Islet of Langerhans (tissue), 1 donor: ENCODE measurements around the gene FGFR4.

Experiments used
- FAIRE-seq: peaks from one replicate; lab custom pipeline; 2011; peaks lifted over from hg19 to GRCh38; lab: Jason Lieb, UNC

FGFR4 gene

DNA sequence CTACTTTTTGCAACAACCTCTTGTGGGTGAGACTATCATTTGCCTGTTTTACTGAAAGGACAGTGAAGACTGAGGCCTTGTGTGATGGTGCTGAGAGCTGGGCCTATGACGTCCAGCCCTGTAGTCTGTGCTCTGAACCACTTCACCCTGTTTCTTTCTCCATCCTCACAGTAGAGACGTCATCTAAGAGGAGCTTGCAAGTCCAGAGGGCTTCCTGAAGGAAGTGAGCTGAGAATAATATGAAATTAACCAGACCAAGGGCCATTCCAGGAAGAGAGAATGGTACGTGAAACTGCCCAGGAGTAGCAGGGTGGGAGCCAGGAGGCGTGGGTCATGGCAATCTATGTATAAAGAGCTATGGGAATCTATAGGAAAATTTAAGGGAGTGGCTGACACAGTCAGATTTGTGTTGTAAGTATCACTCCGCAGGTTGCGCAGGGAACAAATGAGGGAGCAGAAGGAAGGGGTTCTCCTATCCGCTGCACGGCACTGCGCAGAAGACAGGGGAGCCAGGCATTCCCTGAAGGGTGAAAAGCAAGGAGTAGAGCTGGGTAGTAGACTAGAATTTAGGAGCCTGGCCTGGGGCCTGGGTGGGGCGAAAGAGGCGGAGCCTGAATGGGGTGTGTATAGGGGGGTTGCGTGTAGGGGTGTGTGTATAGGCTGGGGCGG is 596 bp upstream of the FGFR4 start:
- FAIRE-seq, result no peak

DNA sequence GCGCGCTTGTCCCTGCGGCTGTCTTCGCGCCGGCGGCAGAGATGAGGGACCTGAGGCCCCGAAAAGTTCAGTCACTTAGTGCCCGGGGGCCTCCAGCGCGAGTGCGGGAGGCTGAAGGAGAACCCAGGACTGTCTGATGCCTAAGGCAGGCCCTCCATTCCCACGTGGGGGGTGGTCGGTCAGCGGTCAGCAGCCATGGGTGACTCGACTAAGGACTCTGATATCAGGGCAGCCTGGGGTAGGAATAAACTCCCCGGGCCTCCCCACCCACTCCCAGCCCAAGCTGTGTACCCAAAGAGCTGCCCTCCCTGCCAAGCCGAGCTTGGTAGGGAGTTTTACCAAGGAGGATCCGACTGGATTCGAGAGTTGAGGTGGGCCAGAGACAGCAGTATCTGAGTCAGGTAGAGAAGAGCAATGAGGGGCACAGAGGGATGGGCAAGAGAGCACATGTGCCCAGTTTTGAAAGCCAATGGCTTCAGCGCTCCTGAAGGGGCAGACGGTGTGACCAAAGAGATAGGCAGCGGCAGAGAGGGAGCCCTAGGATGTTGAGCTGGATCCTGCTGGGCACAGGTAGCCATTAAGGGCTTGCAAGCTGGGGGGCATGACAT is 787 bp downstream of the FGFR4 start:
- no peak for FAIRE-seq

DNA sequence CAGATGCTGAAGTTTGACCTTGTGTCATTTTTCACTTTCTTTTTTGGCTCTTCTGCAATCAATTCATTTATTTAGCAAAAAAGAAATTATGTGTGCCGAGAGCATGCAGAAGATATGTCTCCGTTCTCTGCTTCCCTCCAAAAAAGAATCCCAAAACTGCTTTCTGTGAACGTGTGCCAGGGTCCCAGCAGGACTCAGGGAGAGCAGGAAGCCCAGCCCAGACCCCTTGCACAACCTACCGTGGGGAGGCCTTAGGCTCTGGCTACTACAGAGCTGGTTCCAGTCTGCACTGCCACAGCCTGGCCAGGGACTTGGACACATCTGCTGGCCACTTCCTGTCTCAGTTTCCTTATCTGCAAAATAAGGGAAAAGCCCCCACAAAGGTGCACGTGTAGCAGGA is 2.4 kb downstream of the FGFR4 start:
- no peak for FAIRE-seq

DNA sequence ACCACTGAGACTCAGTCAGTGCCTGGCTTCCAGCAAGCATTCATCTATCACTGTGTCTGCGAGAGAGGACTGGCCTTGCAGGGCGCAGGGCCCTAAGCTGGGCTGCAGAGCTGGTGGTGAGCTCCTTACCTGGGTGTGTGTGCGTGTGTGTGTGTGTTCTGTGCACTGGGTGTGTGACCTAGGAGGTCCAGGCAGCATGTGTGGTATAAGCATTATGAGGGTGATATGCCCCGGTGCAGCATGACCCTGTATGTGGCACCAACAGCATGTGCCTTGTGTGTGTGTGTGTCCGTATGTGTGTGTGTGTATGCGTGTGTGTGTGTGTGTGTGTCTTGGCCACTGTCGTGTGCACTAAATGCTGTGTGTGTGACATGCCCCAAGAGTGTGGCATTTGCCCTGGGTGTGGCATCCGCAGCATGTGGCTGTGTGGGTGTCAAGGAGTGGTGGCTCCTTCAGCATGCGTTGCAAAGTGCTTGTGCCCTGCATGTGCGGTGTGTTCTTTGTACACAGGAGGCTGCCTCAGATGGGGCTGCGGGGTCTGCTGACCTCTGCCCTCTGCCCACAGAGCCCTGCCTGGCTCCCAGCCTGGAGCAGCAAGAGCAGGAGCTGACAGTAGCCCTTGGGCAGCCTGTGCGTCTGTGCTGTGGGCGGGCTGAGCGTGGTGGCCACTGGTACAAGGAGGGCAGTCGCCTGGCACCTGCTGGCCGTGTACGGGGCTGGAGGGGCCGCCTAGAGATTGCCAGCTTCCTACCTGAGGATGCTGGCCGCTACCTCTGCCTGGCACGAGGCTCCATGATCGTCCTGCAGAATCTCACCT is 3.3 kb downstream of the FGFR4 start:
- FAIRE-seq, result no peak

DNA sequence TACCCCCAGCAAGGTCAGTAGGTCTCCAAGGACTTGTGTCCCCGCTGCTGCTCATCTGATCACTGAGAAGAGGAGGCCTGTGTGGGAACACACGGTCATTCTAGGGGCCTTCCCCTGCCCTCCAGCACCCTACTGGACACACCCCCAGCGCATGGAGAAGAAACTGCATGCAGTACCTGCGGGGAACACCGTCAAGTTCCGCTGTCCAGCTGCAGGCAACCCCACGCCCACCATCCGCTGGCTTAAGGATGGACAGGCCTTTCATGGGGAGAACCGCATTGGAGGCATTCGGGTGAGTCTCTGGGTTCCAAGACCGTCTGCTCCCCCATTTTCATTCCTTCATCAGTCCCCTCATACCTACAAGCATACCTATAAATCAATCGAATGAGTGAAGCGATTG is 4.1 kb downstream of the FGFR4 start:
- FAIRE-seq, result no peak

DNA sequence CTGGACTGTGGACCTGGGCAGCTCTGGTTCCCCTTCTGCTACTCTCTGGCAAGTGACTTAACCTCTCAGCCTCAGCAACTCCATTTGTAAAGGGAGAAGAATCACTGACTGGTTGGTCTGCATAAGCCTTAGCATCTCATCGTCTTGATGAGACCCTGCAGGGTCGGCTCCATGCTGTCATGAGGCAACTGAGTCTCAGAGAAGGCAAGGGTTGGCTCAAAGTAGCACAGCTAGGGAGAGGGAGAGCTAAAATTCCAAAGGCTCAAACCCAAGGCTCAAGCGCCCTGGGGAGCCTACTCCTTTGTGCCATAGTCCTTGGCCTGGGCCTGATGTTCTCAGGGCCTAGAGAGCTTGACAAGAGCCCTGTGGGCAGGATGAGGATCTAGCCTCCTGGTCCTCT is 4.5 kb downstream of the FGFR4 start:
- no peak for FAIRE-seq

DNA sequence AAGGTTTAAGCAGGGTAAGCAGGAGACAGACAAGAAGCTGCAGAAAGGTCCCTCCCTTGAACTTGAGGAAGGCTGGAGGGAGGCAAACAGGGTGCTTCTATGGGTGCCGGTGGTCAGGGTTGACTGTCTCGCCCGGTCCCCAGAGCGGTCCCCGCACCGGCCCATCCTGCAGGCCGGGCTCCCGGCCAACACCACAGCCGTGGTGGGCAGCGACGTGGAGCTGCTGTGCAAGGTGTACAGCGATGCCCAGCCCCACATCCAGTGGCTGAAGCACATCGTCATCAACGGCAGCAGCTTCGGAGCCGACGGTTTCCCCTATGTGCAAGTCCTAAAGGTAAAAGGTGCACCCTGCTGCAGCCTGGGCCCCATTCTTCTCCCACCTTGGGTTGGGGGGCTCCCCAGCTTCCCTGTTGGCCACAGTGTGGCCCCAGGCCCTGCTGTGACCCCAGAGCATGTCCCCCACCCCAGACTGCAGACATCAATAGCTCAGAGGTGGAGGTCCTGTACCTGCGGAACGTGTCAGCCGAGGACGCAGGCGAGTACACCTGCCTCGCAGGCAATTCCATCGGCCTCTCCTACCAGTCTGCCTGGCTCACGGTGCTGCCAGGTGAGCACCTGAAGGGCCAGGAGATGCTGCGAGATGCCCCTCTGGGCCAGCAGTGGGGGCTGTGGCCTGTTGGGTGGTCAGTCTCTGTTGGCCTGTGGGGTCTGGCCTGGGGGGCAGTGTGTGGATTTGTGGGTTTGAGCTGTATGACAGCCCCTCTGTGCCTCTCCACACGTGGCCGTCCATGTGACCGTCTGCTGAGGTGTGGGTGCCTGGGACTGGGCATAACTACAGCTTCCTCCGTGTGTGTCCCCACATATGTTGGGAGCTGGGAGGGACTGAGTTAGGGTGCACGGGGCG is 5.7 kb downstream of the FGFR4 start:
- FAIRE-seq, result no peak

DNA sequence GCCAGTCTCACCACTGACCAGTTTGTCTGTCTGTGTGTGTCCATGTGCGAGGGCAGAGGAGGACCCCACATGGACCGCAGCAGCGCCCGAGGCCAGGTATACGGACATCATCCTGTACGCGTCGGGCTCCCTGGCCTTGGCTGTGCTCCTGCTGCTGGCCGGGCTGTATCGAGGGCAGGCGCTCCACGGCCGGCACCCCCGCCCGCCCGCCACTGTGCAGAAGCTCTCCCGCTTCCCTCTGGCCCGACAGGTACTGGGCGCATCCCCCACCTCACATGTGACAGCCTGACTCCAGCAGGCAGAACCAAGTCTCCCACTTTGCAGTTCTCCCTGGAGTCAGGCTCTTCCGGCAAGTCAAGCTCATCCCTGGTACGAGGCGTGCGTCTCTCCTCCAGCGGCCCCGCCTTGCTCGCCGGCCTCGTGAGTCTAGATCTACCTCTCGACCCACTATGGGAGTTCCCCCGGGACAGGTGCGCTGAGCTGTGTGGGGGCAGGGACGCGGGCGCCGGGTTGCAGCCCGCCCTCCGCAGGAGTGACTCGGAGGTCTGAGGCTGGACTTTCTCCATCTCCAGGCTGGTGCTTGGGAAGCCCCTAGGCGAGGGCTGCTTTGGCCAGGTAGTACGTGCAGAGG is 6.5 kb downstream of the FGFR4 start:
- no peak for FAIRE-seq

DNA sequence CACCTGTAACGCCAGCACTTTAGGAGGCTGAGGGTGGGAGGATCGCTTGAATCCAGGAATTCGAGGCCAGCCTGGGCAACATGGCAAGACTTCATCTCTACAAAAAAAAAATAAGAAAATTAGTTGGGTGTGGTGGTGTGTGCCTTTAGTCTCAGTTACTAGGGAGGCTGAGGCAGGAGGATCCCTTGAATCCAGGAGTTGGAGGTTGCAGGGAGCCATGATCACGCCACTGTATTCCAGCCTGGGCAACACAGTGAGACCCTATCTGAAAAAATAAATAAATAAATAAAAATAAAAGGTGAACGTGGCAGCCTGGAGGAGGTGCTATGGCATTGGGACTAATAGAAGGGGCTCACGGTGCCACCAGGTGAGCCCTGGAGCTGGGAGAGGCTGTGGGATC is 7.1 kb downstream of the FGFR4 start:
- no peak for FAIRE-seq

DNA sequence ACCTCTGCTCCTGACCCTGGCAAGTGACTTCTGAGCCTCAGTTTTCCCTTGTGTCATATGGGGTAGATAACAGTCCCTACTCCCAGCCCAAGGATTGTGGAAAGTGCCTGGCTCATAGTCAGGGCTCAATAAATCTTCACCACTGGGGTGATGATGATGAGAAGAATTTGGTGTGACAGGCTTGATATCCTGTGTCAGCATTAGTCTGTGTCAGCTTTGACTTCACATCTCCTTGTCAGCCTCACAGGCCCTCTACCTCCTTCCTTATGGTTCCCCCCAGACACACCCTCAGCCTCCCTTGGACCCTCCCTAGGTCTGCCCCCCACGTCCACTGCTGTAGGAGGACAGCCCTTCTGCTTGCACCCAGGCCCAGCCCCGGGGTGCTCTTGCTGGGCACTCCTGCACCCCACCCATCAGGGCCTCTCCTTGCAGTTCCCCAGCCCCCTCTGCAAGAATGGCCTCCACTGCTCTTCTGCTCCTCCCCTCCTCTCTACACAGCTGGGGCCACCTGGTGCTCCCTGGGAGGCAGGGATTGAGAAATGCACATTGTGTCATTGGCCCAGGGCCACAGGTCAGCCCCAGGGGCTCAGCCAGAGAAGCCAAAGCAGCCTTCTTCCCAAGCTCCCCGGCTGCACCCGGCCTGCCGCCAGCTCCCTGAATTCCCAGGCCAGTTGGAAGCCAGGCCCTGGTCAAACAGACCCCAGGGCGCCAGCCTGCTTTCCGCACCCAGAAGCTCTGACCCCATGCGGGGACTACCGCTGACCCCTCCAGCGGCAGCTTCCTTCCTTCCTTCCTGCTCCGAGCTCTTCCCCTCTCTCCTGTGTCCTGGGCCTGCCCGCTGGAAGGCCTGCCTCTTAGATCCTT is 7.7 kb downstream of the FGFR4 start:
- FAIRE-seq, result no peak

DNA sequence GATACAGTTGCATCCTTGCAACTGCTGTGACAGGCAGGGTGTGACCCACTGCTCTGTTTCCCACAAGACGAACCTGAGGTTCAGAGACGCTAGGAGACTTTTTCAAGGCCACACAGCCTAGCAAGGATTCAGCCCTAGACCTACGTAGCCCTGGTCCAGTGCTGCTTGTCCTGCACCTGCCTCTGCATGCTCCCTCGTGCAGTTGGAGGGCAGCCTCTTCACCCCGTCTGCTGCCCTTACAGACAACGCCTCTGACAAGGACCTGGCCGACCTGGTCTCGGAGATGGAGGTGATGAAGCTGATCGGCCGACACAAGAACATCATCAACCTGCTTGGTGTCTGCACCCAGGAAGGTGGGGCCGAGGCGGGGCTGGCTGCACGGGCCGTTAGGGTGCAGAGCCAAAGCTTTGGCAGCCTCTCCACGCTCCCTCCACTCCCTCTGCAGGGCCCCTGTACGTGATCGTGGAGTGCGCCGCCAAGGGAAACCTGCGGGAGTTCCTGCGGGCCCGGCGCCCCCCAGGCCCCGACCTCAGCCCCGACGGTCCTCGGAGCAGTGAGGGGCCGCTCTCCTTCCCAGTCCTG is 8.5 kb downstream of the FGFR4 start:
- no peak for FAIRE-seq

DNA sequence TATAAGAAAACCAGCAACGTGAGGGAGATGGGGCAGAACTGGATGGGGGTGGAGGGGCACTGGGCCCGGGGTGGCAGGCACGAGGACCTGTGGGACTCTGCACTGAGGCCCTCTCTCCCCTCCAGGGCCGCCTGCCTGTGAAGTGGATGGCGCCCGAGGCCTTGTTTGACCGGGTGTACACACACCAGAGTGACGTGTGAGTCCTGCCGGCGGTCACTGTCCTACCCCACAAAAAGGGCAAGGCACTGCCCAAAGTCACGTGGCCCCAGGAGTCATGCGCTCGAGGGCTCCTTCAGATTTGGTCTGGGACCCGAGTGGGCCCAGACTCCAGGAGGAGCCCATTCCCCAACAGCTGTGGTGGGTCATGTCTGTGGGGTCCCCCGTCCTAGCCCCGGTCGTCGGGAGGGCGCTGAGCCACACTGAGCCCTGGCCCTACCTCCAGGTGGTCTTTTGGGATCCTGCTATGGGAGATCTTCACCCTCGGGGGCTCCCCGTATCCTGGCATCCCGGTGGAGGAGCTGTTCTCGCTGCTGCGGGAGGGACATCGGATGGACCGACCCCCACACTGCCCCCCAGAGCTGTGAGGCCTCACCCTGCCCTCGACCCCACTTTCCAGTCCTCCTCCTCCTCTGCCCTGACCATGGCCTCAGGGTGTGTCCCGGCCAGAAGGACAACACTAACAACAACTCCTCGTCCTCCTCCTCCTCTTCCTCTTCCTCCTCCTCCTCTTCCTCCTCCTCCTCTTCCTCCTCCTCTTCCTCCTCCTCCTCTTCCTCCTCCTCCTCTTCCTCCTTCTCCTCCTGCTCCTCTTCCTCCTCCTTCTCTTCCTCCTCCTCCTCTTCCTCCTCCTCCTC is 9.7 kb downstream of the FGFR4 start:
- FAIRE-seq, result no peak

DNA sequence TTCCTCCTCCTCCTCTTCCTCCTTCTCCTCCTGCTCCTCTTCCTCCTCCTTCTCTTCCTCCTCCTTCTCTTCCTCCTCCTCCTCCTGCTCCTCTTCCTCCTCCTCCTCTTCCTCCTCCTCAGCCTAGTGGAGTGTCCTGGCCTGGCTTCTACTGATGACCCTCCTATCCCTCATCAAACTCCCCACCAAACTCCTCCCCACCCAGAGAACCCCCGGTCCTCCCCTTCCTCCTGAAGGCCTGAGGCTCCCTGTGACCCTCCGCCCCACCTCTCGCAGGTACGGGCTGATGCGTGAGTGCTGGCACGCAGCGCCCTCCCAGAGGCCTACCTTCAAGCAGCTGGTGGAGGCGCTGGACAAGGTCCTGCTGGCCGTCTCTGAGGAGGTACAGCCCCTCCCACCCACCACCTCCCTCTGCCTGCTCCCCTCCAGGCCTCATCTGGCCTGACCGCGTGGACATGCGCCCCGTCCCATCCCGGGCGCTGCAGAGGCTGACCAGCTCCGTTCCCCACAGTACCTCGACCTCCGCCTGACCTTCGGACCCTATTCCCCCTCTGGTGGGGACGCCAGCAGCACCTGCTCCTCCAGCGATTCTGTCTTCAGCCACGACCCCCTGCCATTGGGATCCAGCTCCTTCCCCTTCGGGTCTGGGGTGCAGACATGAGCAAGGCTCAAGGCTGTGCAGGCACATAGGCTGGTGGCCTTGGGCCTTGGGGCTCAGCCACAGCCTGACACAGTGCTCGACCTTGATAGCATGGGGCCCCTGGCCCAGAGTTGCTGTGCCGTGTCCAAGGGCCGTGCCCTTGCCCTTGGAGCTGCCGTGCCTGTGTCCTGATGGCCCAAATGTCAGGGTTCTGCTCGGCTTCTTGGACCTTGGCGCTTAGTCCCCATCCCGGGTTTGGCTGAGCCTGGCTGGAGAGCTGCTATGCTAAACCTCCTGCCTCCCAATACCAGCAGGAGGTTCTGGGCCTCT is 10.6 kb downstream of the FGFR4 start:
- no peak for FAIRE-seq

DNA sequence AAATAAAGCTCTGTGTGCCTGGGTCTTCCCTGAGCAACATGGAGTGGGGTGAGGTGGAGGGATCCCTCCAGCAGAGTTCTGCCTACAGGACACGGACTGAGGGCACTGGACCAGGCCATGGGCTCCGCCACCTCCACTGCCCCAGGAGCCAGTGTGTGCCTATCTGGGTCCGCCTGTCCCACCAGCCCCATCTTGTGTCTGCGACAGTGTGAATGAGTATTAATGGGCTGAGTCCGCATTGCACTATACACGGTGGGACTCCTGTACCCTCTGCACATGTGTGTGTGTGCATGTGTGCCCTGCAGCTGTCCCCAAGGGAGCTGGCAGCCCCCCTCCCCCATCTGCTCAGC is 11.4 kb downstream of the FGFR4 start:
- no peak for FAIRE-seq

DNA sequence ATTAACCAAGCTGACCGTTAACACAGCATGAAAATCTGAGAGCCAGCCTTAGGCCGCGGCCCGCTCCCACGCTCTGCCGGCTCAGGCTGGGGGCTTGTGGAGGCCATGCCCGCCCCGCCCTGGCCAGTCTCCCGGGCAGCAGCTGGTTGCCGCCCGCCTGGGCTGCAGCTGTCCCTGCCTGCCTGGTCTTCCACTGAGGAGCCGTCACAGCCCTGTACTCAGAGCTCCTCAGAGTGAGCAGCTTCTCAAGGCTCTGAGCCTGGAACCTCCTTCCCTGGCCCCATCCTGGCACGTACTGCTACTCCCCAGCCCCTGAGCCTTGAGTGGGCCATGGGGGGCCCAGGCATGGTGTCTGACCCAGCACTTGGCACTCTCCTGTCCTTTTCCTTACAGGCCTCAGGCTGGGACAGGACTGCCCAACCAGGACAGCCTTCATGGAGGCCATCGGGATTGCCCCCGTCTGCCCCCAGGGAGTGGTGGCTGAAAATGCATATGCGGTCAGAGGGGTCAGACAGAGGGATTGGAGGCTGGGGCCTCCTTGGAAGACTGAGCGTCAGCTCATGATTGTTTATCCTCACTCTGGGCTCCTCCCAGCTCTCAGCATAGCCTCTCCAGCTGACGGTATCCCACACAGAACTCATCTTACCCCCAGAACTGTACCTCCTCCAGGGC is 11.9 kb downstream of the FGFR4 start:
- FAIRE-seq, result no peak

DNA sequence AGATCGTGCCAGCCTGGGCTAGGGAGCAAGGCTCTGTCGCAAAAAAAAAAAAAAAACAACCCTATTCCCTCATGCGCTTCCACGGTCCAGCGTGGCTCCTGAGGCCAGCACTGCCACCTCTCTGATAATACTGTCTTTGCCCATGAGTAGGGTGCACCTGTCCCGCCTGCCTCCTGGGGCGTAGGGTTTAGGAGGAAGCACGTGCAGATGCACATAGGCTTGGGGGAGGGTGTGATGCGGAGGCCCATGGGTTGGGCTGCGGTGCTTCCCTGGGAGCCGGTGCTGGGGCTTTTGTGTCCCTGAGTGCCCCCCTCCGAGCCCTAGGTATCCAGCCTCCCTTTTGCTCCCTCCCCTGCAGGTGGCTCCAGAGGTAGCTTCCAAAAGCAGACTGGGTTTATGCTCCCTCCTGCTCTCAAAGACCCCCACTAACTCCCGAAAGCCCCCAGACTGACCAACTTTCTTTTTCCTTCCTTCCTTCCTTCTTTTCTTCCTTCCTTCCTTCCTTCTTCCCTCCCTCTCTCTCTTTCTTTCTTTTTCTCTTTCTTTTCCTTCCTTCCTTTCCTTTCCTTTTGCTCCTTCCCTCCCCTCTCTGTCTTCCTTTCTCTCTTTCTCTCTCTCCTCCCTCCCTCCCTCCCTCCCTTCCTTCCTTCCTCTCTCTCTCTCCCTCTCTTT is 12.8 kb downstream of the FGFR4 start:
- no peak for FAIRE-seq

DNA sequence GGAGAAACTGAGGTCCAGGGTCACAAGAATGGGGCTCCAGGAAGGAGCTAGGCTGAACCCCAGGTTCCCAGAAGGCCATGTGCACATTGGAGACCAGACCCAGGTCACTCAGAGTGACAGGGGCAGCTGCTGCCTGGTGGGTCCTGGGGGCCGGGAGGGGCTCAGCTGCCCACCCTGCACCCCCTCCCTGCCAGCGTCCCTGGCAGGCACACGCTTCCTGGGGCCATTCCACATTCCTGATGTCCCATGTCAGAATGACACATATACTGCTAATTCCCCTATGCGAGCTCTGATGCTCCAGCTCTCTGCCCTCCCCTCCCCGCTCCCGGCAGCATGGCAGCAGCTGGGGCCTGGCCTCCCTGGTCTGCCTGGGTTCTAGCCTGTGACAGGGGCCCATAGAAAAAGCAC is 14.0 kb downstream of the FGFR4 start:
- FAIRE-seq, result no peak
